NCI-H774 (cell line): Measurements from ENCODE around the gene SCARB2.
"Not testable (repeated sequence)": the region's sequence is repeated elsewhere in the genome, so short reads cannot be mapped to it uniquely, and the experiment has no call there.

ENCODE experiments used
- DNase-seq: peaks from one replicate; lab custom pipeline; 2025; lab: John Stamatoyannopoulos, UW

Gene SCARB2, protein sequence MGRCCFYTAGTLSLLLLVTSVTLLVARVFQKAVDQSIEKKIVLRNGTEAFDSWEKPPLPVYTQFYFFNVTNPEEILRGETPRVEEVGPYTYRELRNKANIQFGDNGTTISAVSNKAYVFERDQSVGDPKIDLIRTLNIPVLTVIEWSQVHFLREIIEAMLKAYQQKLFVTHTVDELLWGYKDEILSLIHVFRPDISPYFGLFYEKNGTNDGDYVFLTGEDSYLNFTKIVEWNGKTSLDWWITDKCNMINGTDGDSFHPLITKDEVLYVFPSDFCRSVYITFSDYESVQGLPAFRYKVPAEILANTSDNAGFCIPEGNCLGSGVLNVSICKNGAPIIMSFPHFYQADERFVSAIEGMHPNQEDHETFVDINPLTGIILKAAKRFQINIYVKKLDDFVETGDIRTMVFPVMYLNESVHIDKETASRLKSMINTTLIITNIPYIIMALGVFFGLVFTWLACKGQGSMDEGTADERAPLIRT

DNA sequence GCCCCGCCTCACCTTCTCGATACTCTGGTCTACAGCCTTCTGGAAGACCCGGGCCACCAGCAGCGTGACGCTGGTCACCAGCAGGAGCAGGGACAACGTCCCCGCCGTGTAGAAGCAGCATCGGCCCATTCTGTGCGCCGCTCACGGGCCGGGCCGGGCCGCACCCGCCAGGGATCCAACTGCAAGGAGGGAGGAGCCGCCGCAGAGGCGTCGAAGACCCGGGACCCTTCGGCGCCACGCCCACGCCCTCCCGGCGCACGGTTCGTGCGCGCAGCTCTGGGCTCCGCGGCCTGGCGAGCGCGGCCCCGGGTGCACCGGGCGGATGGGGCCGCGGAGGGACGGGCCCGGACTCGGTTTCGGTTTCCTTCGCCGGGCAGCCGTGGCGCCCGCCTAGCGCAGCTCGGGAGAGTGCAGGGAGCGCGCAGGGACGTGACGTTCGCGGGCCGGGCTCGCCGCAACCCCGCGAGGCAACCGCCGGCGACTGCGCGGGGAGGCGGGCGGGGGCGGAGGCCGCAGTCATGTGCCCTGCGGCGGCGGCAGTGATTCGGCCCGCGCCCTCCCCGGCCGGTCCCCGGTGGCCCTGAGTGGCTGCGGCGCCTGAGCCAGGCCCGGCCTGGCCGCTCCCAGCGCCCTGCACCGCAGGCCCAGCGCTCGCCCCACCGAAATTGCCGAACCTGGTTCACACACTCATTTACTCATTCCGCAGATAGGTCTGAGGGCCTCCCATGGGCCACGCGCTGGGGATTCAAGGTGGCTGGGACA, at the start of gene SCARB2:
Gene SCARB2, minus strand, starts transcription at position 410 of the 762 bp plus-strand sequence. Its CDS starts 281 bp downstream, at position 129.
- DNase-seq = peak; percentile 81

DNA sequence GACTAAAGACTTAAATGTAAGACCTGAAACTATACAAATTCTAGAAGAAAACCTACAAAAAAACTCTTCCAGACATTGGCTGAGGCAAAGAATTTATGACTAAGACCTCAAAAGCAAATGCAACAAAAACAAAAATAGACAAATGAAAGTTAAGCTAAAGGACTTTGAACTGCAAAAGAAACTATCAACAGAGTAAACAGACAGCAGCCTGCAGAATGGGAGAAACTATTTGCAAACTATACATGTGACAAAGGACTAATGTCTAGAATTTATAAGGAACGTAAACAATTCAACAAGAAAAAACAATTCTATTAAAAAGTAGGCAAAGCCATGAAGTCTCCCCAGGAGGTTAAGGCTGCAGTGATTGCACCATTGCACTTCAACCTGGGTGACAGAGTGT, 46.9 kb upstream of the SCARB2 start:
- DNase-seq = no peak

DNA sequence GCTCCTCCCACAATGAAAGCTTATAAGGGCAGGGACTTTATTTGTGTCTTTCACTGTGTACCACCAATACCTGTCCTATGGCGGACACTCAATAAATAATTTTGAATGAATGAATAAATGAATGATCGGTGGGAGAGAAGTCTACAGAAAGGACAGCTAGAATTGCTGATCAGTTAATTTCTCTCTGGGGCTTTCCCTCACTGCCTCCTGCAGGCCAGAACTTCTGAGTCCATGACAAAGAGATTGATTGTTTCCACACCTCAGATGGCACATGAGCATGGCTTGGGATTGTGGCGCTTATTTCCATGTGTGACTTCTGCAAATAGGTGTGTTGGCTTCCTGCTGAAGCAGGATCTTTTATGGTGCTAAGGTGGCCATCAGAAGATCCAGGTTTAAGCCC, 44.2 kb upstream of the SCARB2 start:
- no peak for DNase-seq

DNA sequence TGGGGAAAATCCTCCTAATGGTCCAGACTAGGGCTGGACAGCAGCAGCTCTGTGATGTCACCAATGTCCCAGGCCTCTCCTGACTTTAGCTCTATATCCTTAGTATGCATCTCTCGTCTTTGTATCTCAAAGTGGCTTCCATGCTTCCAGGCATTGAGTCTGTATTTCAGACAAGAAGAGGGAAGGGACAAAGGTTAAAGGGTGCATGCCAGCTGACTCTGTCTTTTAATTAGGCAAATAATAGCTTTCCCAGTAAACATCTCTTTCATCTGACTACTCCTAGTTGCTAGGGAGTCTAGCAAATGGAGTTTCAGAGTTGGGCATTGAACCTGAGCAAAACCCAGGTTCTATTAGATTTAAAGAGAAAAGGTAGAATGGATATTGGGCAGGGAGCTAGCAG, 43.3 kb upstream of the SCARB2 start:
- no peak for DNase-seq

DNA sequence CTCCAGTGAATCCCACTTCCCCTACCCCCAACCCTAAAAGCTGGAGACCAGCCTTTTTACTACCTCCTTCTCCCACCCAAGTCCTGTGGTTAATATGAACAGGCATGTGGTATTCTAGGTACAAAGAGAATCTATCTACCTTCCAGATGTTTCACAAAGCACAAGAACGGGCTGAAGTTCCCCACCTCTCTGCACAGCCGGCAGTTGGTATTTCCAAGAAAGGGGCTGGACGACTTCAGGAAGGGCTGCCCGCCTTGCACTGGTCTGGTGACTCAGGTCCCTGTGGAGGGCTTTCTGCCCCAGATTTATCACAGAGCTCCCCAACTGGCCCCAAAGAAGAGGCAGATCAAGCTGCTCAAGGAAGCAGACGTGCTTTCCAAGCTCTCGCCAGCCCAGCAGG, 42.4 kb upstream of the SCARB2 start:
- no peak for DNase-seq

DNA sequence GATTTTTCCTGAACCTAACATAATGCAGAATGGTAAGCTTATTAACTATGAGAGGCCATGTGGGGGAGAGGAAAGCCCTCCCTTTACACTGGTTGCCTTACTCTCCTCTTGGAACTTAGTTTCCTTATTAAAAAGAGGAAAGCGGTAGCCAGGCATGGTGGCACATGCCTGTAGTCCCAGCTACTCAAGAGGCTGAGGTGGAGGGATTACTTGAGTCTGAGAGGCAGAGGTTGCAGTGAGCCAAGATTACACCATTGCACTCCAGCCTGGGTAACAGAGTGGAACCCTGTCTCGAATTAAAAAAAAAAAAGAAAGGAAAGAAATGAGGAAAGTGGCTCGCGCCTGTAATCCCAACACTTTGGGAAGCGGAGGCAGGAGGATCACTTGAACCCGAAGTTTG, 39.9 kb upstream of the SCARB2 start:
- no peak for DNase-seq

DNA sequence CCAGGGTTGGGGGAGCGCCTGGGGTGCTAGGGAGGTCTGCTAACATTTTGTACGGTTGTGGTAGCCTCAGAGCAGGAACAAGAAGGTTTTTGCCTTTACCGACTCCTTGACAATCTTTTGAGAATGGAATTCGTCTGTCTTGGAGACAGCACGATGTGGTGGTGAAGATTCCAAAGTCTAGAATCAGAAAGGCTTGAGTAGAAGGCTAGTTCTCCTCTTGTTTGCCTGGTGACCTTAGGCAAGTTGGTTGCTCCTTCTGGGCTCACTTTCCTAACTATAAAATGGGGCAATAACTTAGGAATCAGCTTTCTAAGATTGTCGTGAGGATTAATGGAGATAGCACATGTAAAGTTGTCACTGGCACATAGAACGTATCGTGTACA, 38.6 kb upstream of the SCARB2 start:
- DNase-seq = no peak

DNA sequence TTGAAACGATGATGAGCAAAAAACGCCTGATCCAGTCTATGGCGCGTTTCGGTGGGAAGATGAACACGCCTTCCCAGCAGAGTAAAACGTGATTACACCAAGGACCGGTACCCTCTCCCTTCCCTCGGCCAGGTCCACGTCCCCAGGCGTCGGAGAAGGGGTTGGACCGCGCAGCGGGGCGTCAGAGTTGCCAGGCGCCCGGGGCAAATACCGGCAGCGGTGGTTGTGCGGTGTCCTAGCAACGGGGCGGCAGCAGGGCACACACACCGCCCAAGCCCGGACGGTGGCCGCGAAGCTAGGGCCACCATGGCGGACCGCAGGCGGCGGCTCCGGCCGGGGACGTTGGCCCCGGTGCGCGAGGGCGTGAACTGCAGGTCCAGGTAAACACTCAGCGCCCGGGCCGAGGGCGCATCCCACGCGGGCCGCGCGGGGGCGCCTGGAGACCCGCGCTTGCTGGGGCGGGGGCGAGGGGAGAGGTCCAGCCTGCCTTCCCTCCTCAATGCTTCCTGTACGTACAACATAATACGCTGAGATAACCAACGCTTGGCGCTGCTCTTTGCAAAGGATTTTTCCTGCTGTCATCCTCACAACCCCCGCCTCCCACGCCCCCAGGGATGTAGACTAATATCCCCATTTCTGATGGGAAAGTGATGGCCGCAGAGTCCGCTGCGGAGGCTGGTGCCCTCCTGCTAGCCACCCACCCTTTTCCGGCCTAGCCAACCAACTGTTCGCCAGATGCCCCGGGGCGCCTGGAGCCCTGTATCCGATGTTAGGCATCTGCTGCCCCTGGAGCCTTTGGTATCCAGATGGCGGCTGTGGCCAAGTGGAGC, 38.0 kb upstream of the SCARB2 start, which contains the start of gene FAM47E:
Gene FAM47E, plus strand, starts transcription at position 281 of the 830 bp plus-strand sequence. Its CDS starts 26 bp downstream, at position 307.
- peak; percentile 93 for DNase-seq

DNA sequence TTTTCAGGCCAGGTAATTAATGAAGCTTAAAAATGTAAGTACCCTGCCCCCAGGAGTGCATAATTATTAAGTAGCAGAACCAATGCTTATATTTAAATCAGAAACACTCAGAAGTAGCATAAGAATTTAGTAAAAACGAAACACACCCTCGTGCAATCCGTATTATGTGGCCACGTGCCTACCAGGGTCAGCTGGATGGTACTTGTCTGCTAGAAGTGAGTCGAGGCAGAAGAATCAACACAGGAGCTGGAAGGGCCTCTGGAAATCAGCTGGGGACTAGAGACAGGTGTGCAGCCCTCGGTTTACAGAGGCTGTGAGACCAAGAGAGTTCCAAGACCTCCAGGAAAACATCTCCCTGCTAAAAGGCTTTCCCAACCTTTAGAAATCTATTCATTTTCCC, 37.3 kb upstream of the SCARB2 start:
- peak; percentile 10 for DNase-seq

DNA sequence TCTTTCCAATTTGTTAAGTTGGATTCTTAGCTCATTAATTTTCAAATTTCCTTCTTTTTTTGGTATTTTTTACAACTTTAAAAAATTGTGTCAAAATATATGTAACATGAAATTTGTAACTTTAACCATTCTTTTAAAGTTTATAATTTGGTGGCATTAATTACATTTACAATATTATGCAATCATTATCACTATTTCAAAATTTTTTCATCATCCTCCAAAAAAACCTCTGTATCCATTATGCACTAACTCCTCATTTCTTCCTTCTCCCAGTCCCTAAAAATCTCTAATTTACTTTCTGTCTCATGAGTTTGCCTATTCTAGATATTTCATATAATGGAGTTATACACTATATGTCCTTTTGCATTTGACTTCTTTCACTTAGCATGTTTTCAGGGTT, 33.2 kb upstream of the SCARB2 start:
- DNase-seq = no peak

DNA sequence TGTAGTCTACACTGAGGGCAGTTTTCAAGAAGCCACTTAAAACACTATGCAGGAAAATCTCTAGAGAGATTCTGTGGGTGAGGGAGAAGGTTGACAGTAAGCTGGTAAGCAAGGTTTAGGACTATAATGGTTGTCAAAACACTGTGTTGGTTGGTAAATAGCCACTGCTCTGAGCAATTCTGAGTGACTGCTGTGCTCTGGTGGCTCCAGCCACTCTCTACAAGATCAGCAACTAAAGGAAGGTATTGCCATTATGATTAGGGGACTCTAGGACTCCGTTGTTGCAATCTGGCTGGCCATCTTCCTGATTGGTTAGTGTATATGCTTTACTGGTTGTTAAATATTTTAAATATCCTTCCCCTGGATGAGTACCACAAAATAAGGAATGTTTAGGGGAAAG, 32.4 kb upstream of the SCARB2 start:
- no peak for DNase-seq

DNA sequence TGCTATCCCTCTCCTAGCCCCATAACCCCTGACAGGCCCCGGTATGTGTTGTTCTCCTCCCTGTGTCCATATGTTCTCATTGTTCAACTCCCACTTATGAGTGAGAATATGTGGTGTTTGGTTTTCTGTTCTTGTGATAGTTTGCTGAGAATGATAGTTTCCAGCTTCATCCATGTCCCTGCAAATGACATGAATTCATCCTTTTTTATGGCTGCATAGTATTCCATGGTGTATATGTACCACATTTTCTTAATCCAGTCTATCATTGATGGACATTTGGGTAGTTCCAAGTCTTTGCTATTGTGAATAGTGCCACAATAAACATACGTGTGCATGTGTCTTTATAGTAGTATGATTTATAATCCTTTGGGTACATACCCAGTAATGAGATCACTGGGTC, 30.3 kb upstream of the SCARB2 start:
- DNase-seq = not testable (repeated sequence)

DNA sequence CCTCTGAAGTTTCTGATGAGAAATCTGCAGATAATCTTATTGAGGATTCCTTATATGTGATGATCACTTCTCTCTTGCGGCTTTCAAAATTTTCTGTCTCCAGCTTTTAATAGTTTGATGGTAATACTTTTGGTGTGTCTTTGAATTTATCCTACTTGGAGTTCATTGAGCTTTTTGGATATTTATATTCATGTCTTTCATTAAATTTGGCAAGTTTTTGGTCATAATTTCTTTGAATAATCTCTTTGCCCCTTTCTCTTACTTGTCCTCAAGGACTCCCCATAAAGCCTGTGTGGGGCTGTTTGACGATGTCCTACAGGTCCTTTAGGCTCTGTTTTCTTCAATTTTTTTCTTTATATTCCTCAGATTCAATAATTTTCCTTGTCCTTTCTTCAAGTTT, 26.6 kb upstream of the SCARB2 start:
- DNase-seq = no peak

DNA sequence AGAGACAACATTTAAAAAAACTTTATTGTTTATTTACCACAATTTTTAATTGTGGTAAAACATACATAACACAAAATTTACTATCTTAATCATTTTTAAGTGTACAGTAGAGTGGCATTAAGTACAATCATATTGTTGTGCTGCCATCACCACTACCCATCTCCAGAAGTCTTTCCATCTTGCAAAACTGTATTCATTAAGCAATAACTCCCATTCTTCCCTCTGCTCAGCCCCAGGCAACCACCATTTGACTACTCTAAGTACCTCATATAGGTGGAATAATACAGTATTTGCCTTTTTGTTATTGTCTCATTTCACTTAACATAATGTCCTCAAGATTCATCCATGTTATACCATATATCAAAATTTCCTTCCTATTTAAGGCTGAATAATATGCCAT, 25.1 kb upstream of the SCARB2 start:
- DNase-seq = no peak

DNA sequence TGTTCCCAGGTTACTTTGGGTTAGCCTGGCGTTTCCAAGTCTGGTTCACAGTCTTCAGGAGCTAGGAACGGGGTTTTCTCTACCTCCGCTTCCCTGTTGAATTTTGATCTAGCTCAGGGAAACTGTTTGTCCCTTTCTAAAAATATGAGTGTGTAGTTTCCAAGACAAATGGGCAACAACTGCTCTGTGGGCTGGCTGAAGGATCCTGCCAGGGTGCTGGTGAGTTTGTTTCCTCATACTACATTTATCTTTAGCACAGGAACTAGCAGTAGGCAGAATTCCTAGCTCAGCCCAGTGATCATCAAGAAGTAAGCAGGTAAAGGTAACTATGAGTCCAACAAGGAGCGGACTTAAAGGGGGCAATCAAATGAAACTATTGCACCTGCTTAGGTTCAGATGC, 24.6 kb upstream of the SCARB2 start:
- DNase-seq = no peak

DNA sequence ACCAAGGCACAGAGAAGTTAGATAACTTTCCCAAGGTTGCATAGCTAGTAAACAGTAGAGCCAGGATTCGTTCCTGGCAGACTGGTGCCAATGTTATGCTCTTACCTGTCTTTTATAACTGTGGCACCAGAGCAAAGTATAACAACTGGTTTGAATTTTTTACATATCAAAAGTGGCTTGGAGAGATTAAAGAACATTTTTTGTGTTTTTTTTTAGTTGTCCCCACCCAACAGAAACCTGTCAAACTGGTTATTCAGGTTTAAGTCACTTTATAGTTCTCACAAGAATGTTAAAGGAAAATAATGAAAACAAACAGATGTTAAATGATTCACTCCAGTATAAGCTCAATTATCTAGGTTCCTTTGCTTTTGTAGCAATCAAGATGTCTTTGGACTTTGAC, 22.3 kb upstream of the SCARB2 start:
- DNase-seq = peak; percentile 16

DNA sequence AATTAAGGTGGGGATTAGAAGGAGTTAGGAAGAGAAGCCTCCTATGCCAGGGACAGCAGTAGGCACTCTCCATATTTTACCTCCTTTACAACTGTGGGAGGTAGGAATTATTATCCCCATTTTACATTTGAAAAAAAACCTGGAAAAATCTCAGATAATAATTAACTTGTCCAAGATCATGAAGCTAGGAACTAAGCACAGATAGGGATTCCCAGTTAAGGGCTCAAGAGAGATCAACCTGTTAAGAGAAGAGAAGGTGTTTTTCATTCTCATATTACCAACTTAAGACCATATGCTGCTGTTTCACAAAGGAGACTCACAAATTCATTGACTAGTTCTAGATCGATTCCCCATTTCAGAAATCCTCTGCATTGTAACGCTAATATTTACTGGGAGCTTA, 21.8 kb upstream of the SCARB2 start:
- no peak for DNase-seq

DNA sequence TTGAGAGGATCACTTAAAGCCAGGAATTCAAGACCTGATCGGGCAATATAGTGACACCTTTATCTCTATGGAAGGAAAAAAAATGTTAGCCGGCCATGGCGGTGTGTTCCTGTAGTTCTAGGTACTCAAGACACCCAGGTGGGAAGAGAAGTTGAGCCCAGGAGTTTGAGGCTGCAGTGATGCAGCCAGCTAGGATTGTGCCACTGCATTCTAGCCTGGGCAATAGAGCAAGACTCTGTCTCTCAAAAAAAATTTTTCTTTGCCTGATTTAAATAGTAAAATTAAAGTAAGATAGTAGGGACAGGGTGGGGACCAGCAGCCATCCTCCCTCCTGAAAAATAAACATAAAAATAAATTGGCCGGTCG, 21.0 kb upstream of the SCARB2 start:
- no peak for DNase-seq

DNA sequence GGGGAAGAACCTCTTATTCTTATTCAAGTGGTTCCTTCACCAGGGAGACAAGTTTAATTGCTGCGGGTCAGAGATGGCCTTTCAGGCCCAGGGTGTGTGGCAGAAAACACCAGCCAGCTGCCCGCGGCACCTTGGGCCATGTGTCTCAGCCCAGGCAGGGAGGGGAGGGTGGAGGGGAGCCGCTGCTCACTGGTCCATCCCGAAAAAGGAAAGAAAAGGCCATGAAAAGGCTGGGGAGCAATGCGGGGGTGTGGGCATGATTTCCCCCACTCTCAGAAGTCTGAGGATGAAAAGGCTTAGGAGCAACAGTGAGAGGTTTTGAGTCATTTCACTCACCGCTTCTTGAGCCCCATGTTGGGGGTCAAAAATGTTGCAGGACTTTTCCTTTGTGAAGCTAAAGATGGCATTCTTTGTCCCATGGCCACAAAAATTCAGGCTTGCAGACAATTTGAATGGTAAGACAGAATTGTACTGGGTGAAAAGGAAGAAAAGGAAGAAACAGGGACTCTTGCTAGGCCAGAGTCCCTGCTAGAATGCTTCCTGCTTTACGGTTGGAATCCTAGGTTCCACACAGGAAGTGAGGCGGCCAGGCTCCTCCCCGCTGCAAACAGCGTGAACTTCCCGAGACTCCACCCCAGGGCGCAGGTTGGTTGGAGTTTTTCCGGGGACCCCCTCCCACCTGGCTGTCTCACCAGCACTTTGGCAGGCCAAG, 20.5 kb upstream of the SCARB2 start:
- DNase-seq = no peak

DNA sequence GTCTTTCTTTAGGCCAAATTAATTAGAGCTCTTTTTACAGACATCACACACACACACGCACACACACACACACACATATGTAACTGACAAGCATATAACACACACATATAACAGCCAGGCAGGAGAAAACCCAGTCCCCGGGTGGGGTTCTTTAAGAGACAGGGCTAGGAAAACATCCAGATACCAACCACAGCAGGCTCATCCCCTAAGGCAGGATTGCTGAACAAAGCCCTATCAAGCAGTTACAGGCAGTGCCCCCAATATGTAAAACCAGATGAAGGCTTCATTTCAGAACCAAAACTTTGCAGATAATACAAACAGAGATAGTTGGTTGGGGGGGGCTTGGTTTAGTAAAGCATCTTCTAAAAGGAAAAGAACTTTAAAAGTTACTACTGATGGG, 19.9 kb upstream of the SCARB2 start:
- DNase-seq = no peak

DNA sequence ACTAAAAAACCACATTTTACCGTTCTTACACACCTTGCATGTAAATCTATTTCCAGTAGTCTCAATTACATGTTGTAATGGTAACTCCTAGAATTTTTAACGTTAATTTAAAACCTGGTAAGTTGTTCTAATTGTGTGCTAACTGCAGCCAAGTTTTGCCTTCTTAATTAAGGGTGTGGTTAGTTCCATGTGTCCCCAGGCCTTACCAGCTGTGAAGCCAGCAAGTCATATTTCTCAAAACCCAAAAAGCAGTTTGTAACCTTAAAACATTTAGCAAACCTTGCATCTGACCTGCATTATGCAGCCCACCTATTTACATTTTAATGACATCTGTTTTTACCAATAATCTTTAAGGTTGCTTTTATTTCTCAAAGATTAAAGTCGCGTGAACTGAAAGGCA, 19.5 kb upstream of the SCARB2 start:
- no peak for DNase-seq

DNA sequence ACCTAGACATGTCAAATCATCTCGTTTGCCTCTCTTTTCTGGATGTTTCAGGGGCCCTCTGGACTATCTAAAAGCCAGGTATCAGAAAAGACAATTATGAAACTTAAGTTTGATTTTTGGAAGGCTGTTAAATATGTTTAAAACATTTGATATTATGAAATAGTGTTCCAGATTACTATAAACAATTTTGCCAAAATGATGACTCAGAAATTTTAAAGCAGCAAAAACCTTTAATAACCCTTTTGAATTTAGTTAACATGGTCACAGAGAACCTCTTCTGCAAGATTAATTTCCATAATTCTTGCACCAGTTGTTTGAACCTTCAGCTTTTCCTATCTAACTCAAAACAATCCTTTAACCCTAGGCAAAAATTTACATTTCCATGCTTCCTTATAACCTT, 19.1 kb upstream of the SCARB2 start:
- no peak for DNase-seq
